T-helper 2 cell treated with Interferon-gamma antibody and Interleukin-4, amounts not matched to agents 100 ng/mL and 5 ng/mL, for 36 hours (primary cell): ENCODE results near the gene FXYD6. TPM values are rescaled to one million over a fixed set of nuclear protein-coding genes. Genes with fewer than 3 reads are reported as not detected.

Source experiments
- intact Hi-C: fragments of 100-400 bp; cut with micrococcal nuclease; formaldehyde crosslinking; loops from one replicate; pipeline ENCODE4 v1.15.1; 2023
- total RNA-seq: library from RNA; stranded (reverse); gene quantifications from 2 replicates; pipeline ENCODE4 v1.2.3, GENCODE V29; 2022

The FXYD6 gene
- total RNA-seq, 1 donor from 2014 or later: not detected

- intact Hi-C loops: no loop called here
These were observed 79.5 kb downstream of the FXYD6 start, which contains the start of gene DSCAML1 for GRCh38 chr11:117796872-117797529. Gene DSCAML1 (minus strand): TSS chr11:117797216. CDS start chr11:117797079, 137 bp downstream.

- intact Hi-C loops: no loop called here
These were observed 80.0 kb downstream of the FXYD6 start for GRCh38 chr11:117796456-117796871.

GRCh38 chr11:117795638-117796455 is 80.6 kb downstream of the FXYD6 start:
- intact Hi-C loops: no loop called here

- intact Hi-C loops: no loop called here
These were observed 81.5 kb downstream of the FXYD6 start for GRCh38 chr11:117794772-117795629.

GRCh38 chr11:117794135-117794534 is 82.3 kb downstream of the FXYD6 start:
- intact Hi-C loops: no loop called here

- intact Hi-C loops: no loop called here
These were observed 82.9 kb downstream of the FXYD6 start for GRCh38 chr11:117793583-117793982.

- intact Hi-C loops: no loop called here
These were observed 83.5 kb downstream of the FXYD6 start for GRCh38 chr11:117792992-117793391.

- intact Hi-C loops: no loop called here
These were observed 84.2 kb downstream of the FXYD6 start for GRCh38 chr11:117792241-117792640.

- intact Hi-C loops: no loop called here
These were observed 86.2 kb downstream of the FXYD6 start for GRCh38 chr11:117790279-117790678.

GRCh38 chr11:117789241-117789640 is 87.2 kb downstream of the FXYD6 start:
- intact Hi-C loops: no loop called here

Other genes starting within 250 kb of the FXYD6 start
- gene DSCAML1, start 79.4 kb downstream of the FXYD6 start, total RNA-seq: 0.05 TPM in 1 of 2 replicates, not detected in the other
- 0.84 and 1.3 TPM in 2 replicates for gene FXYD2, start 51.9 kb downstream of the FXYD6 start, total RNA-seq
- gene TMPRSS13, start 52.7 kb upstream of the FXYD6 start, total RNA-seq: 2.8 and 3.9 TPM in 2 replicates
- 348 and 364 TPM in 2 replicates for gene IL10RA, start 109.7 kb upstream of the FXYD6 start, total RNA-seq
- not detected in 2 replicates for gene TMPRSS4, start 200.4 kb upstream of the FXYD6 start, total RNA-seq
- 3.9 TPM in 2 replicates for gene SMIM35, start 210.3 kb upstream of the FXYD6 start, total RNA-seq